B cell (primary cell): ENCODE data around the gene NCL. TPM values are rescaled to one million over a fixed set of nuclear protein-coding genes. Genes with fewer than 3 reads are reported as not detected.

Experiments used
- ATAC-seq: fragments of 200-7000 bp; cut with Tn5 transposase; one replicate; pipeline ENCODE4 v1.10.0; 2021; ENCODE audit warnings: low read depth, mild to moderate bottlenecking, moderate number of reproducible peaks, moderate library complexity
- CTCF ChIA-PET: fragments of 350-600 bp; sonication (Branson Sonifier 250); formaldehyde crosslinking; loops from one replicate; lab custom pipeline; 2021; ENCODE audit warnings: antibody characterized with exemption, inconsistent platforms; lab: Charles Lee
- POLR2A ChIA-PET: fragments of 350-600 bp; sonication (Branson Sonifier 250); formaldehyde crosslinking; loops from one replicate; lab custom pipeline; 2021; ENCODE audit warnings: antibody characterized with exemption; lab: Charles Lee
- DNase-seq: peaks from one replicate; pipeline ENCODE4 v3.0.0; 2013
- H2AFZ ChIP-seq: 2 replicates; pipeline ENCODE4 v1.6.1; 2012; ENCODE audit warnings: mild to moderate bottlenecking, low read depth, low read length; ENCODE audit not compliant: insufficient read depth, poor library complexity, severe bottlenecking
- H3K27ac ChIP-seq, 2 donors: 1 replicate in 1 of 2; 2 replicates in 1 of 2; pipeline ENCODE4 v1.5.1; 2012 to 2013; ENCODE audit warnings: low read length in 2 of 2, mild to moderate bottlenecking in 2 of 2, moderate library complexity in 1 of 2
- H3K27me3 ChIP-seq, 4 experiments: fragments of 200-600 bp in 1 of 4; sonication (generic) in 1 of 4; replicated peaks in 1 of 4; 1 replicate in 2 of 4; 2 replicates in 2 of 4; pipeline versions ENCODE4 v1.6.1 to v1.7.0; 2013 to 2016; ENCODE audit warnings: low read length in 3 of 4, mild to moderate bottlenecking in 2 of 4, mixed read lengths in 1 of 4, moderate library complexity in 1 of 4; ENCODE audit not compliant: insufficient read depth in 4 of 4, control insufficient read depth in 3 of 4; ENCODE audit errors: control extremely low read depth in 1 of 4
- H3K36me3 ChIP-seq, 2 experiments: replicated peaks in 1 of 2; 1 replicate in 1 of 2; 2 replicates in 1 of 2; pipeline versions ENCODE4 v1.6.1 to v1.7.1; 2013; ENCODE audit warnings: low read length in 1 of 2; ENCODE audit not compliant: insufficient read depth in 2 of 2, control insufficient read depth in 1 of 2; ENCODE audit errors: control extremely low read depth in 1 of 2, extremely low read depth in 1 of 2
- H3K4me1 ChIP-seq, 2 donors: fragments of 200-600 bp in 1 of 2; sonication (generic) in 1 of 2; 1 replicate in 1 of 2; 2 replicates in 1 of 2; pipeline versions ENCODE4 v1.5.1 to v1.6.1; 2013 to 2017; ENCODE audit warnings: low read length in 2 of 2; ENCODE audit not compliant: control insufficient read depth in 2 of 2, insufficient read depth in 2 of 2
- H3K4me2 ChIP-seq: replicated peaks from 2 replicates; pipeline ENCODE3; 2012; ENCODE audit warnings: mild to moderate bottlenecking, low read depth, low read length; ENCODE audit not compliant: poor library complexity, severe bottlenecking
- H3K4me3 ChIP-seq, 5 experiments: fragments of 200-600 bp in 1 of 5; sonication (generic) in 1 of 5; 1 replicate in 3 of 5; 2 replicates in 2 of 5; pipeline versions ENCODE4 v1.5.1 to v1.7.0; 2011 to 2016; ENCODE audit warnings: low read length in 4 of 5, mild to moderate bottlenecking in 4 of 5, low read depth in 2 of 5, control low read depth in 1 of 5, moderate library complexity in 1 of 5; ENCODE audit not compliant: insufficient read depth in 1 of 5; ENCODE audit errors: control extremely low read depth in 1 of 5, extremely low read depth in 1 of 5
- H3K79me2 ChIP-seq: fragments of 200-600 bp; sonication (generic); one replicate; pipeline ENCODE4 v1.6.0; 2016; ENCODE audit warnings: low read length; ENCODE audit not compliant: control insufficient read depth, insufficient read depth
- H3K9ac ChIP-seq: fragments of 200-600 bp; sonication (generic); 2 replicates; pipeline ENCODE4 v1.6.1; 2017; ENCODE audit warnings: mild to moderate bottlenecking, low read length, moderate library complexity
- H3K9me3 ChIP-seq, 3 donors: one replicate each; pipeline versions ENCODE4 v1.6.1 to v1.7.1; 2013; ENCODE audit warnings: low read length in 2 of 3; ENCODE audit not compliant: control insufficient read depth in 2 of 3, insufficient read depth in 1 of 3; ENCODE audit errors: control extremely low read depth in 1 of 3
- H4K20me1 ChIP-seq: 2 replicates; pipeline ENCODE4 v1.6.0; 2012; ENCODE audit warnings: mild to moderate bottlenecking, low read length; ENCODE audit not compliant: insufficient read depth, control insufficient read depth, poor library complexity, severe bottlenecking
- H3K27ac Mint-ChIP-seq: one replicate; pipeline ENCODE4 v1.8.0; 2021; ENCODE audit warnings: mixed read lengths
- H3K27me3 Mint-ChIP-seq: one replicate; pipeline ENCODE4 v1.8.0; 2021; ENCODE audit warnings: mixed read lengths
- H3K4me1 Mint-ChIP-seq: one replicate; pipeline ENCODE4 v1.8.0; 2021; ENCODE audit warnings: mixed read lengths
- H3K4me3 Mint-ChIP-seq: one replicate; pipeline ENCODE4 v1.8.0; 2021; ENCODE audit warnings: mixed read lengths
- H3K9me3 Mint-ChIP-seq: one replicate; pipeline ENCODE4 v1.8.0; 2022; ENCODE audit warnings: mixed read lengths; ENCODE audit not compliant: insufficient read depth
- CTCF ChIP-seq: fragments of 200-600 bp; IDR thresholded peaks from one replicate; pipeline ENCODE4 v1.8.0; 2022; ENCODE audit warnings: antibody characterized with exemption, mild to moderate bottlenecking
- EZH2 ChIP-seq: IDR thresholded peaks from 2 replicates; pipeline ENCODE4 v1.6.1; 2012; ENCODE audit warnings: borderline replicate concordance, low read depth, mild to moderate bottlenecking, moderate library complexity, low read length; ENCODE audit not compliant: insufficient read depth, poor library complexity, severe bottlenecking
- WGBS: methylation state at CpG from one replicate; pipeline ENCODE4 v1.1.5; 2013; ENCODE audit warnings: missing lambda C conversion rate; ENCODE audit not compliant: insufficient coverage; 5-methylcytosine and 5-hydroxymethylcytosine counted together
- intact Hi-C: fragments of 100-400 bp; cut with micrococcal nuclease; formaldehyde crosslinking; loops from one replicate; pipeline ENCODE4 v1.10.0; 2022
- polyA plus RNA-seq: library from polyadenylated mRNA; depleted of rRNA; stranded (reverse); fragments of >200 nt; gene quantifications from 2 replicates; pipeline ENCODE4 v1.2.3, GENCODE V29; 2012
- total RNA-seq, 2 donors: library from RNA; stranded (reverse); fragments of 120-200 nt in 1 of 2; gene quantifications; 1 replicate in 1 of 2; 2 replicates in 1 of 2; pipeline versions ENCODE4 v1.2.3 to v1.2.4, GENCODE V29; 2013 to 2022

Gene NCL
- total and polyA plus RNA-seq, 2 donors (not counting 1 experiment from before 2014, with no cell fraction given) = 25.8 to 439 TPM

GRCh38 chr2:231422056-231422455 is 42.2 kb downstream of the NCL start:
- H2AFZ ChIP-seq = no peak overlapping the region
- Mint-ChIP-seq H3K27me3 (peaks cover 3% of the 10 kb centered on the region), H3K4me3 (no peak overlapping the region), H3K9me3 (no peaks in the 10 kb centered on the region), H3K27ac (no peak overlapping the region), H3K4me1 (no peaks in the 10 kb centered on the region)
- WGBS = no CpG with 5 or more reads among the region's 2 CpGs
- no peak overlapping the region for H3K4me2 ChIP-seq
- ATAC-seq (no peak), DNase-seq (no peak)
- TF ChIP-seq EZH2 = no peak
- TF ChIP-seq CTCF = no peak
- H3K9me3 ChIP-seq = no peaks in the 10 kb centered on the region
- peaks cover 0 to 2% (median 0%) of the 10 kb centered on the region in 4 experiments for H3K27me3 ChIP-seq
- intact Hi-C loops = no loop called here
- H3K9ac ChIP-seq = no peak overlapping the region
- no peaks in the 10 kb centered on the region for H4K20me1 ChIP-seq
- CTCF ChIA-PET = no interaction called here
- H3K27ac ChIP-seq = no peak overlapping the region
- POLR2A ChIA-PET = no interaction called here
- H3K36me3 ChIP-seq = no peaks in the 10 kb centered on the region
- H3K4me1 ChIP-seq = no peaks in the 10 kb centered on the region
- H3K79me2 ChIP-seq = no peaks in the 10 kb centered on the region
- H3K4me3 ChIP-seq = no peak overlapping the region

- Mint-ChIP-seq H3K27me3 (peaks cover 3% of the 10 kb centered on the region), H3K4me3 (no peak overlapping the region), H3K4me1 (no peaks in the 10 kb centered on the region), H3K9me3 (no peaks in the 10 kb centered on the region), H3K27ac (no peak overlapping the region)
- no peak for ATAC-seq
- no peaks in the 10 kb centered on the region for H3K79me2 ChIP-seq
- H3K4me2 ChIP-seq = no peak overlapping the region
- no peak overlapping the region for H2AFZ ChIP-seq
- no peaks in the 10 kb centered on the region for H3K4me1 ChIP-seq
- ChIA-PET CTCF (interaction anchor here (0.6 to 1.6 kb wide), 3 partner anchors 9 to 238 kb away, joined by 3 to 6 read pairs (median 3); no protein-coding TSS in a partner anchor), POLR2A (no interaction called here)
- peaks cover 0 to 2% (median 0%) of the 10 kb centered on the region in 4 experiments for H3K27me3 ChIP-seq
- H3K27ac ChIP-seq = no peak overlapping the region
- TF ChIP-seq EZH2 (no peak), CTCF (no peak)
- H3K9me3 ChIP-seq = no peaks in the 10 kb centered on the region
- no peaks in the 10 kb centered on the region for H4K20me1 ChIP-seq
- 93% methylated on average over 9 of the region's 9 CpGs for WGBS
- no peak overlapping the region for H3K9ac ChIP-seq
- H3K36me3 ChIP-seq = no peaks in the 10 kb centered on the region
- no peak for DNase-seq
- intact Hi-C loops = no loop called here
- no peak overlapping the region for H3K4me3 ChIP-seq
Measured at GRCh38 chr2:231421051-231421580, 43.2 kb downstream of the NCL start.
